SK-N-SH (cell line): ENCODE results near the gene OR2H1. TPM values are rescaled to one million over a fixed set of nuclear protein-coding genes. Genes with fewer than 3 reads are reported as not detected.

Experiments
- CTCF ChIA-PET: fragments of 300-600, 350-600 bp; formaldehyde crosslinking; extraction: SDS; loops from one replicate; lab custom pipeline; 2021; lab: Yijun Ruan, JAX
- POLR2A ChIA-PET: fragments of 350-600 bp; sonication (Branson Sonifier 250); formaldehyde crosslinking; extraction: SDS; loops from one replicate; lab custom pipeline; 2020; ENCODE audit warnings: antibody characterized with exemption, inconsistent platforms; lab: Yijun Ruan, JAX
- DNase-seq: peaks from one replicate; pipeline ENCODE4 v3.0.0; 2012
- H2AFZ ChIP-seq: fragments of 200-600 bp; sonication (generic); 2 replicates; pipeline ENCODE4 v1.8.1; 2016; ENCODE audit warnings: antibody characterized with exemption, mild to moderate bottlenecking, low read depth
- H3F3A ChIP-seq: fragments of 200-600 bp; sonication (generic); replicated peaks from 2 replicates; pipeline ENCODE3; 2016; ENCODE audit warnings: antibody characterized with exemption, mild to moderate bottlenecking; ENCODE audit not compliant: insufficient read depth
- H3K27ac ChIP-seq, 2 experiments: fragments of 200-500 bp in 1 of 2; fragments of 200-600 bp in 1 of 2; sonication (Bioruptor generic) in 1 of 2; sonication (generic), shearing (Covaris generic) in 1 of 2; 2 replicates each; pipeline versions ENCODE4 v1.5.1 to v1.6.1; 2014 to 2016; ENCODE audit warnings: low read depth in 2 of 2, inconsistent platforms in 1 of 2, low read length in 1 of 2, mild to moderate bottlenecking in 1 of 2, mixed read lengths in 1 of 2
- H3K27me3 ChIP-seq: fragments of 200-600 bp; sonication (generic), shearing (Covaris generic); 2 replicates; pipeline ENCODE4 v1.6.1; 2016; ENCODE audit warnings: mixed run types; ENCODE audit not compliant: insufficient read depth
- H3K36me3 ChIP-seq, 2 experiments: fragments of 200-500 bp in 1 of 2; fragments of 200-600 bp in 1 of 2; sonication (Bioruptor generic) in 1 of 2; sonication (generic) in 1 of 2; replicated peaks in 1 of 2; 2 replicates each; pipeline versions ENCODE3 to v1.5.1; 2014 to 2016; ENCODE audit warnings: low read length in 1 of 2, mild to moderate bottlenecking in 1 of 2; ENCODE audit not compliant: insufficient read depth in 2 of 2, control insufficient read depth in 1 of 2
- H3K4me1 ChIP-seq, 2 experiments: fragments of 200-500 bp in 1 of 2; fragments of 200-600 bp in 1 of 2; sonication (Bioruptor generic) in 1 of 2; sonication (generic), shearing (Covaris generic) in 1 of 2; 2 replicates each; pipeline versions ENCODE4 v1.5.1 to v1.6.1; 2014 to 2016; ENCODE audit warnings: low read depth in 1 of 2, low read length in 1 of 2, mixed run types in 1 of 2; ENCODE audit not compliant: insufficient read depth in 2 of 2, control insufficient read depth in 1 of 2
- H3K4me2 ChIP-seq: fragments of 200-600 bp; sonication (generic), shearing (Covaris generic); 2 replicates; pipeline ENCODE4 v1.6.1; 2017; ENCODE audit warnings: mixed run types
- H3K4me3 ChIP-seq, 2 experiments: fragments of 200-500 bp in 1 of 2; fragments of 200-600 bp in 1 of 2; sonication (Bioruptor generic) in 1 of 2; sonication (generic), shearing (Covaris generic) in 1 of 2; 2 replicates each; pipeline versions ENCODE4 v1.5.1 to v1.8.1; 2014 to 2016; ENCODE audit warnings: low read depth in 2 of 2, inconsistent platforms in 1 of 2, low read length in 1 of 2, mild to moderate bottlenecking in 1 of 2, mixed read lengths in 1 of 2, moderate library complexity in 1 of 2
- H3K79me2 ChIP-seq: fragments of 200-600 bp; sonication (generic); 2 replicates; pipeline ENCODE4 v1.8.1; 2017; ENCODE audit warnings: mild to moderate bottlenecking; ENCODE audit not compliant: insufficient read depth
- H3K9ac ChIP-seq: fragments of 200-600 bp; sonication (generic); 2 replicates; pipeline ENCODE4 v1.6.1; 2017; ENCODE audit warnings: mixed run types
- H3K9me2 ChIP-seq: fragments of 200-600 bp; sonication (generic); 2 replicates; pipeline ENCODE4 v1.6.1; 2017; ENCODE audit warnings: mixed run types
- H3K9me3 ChIP-seq: fragments of 200-600 bp; sonication (generic); 2 replicates; pipeline ENCODE4 v1.6.1; 2017; ENCODE audit warnings: mixed run types, mild to moderate bottlenecking, moderate library complexity
- H4K20me1 ChIP-seq: fragments of 200-600 bp; sonication (generic); 2 replicates; pipeline ENCODE4 v1.6.1; 2017; ENCODE audit warnings: mild to moderate bottlenecking, mixed run types; ENCODE audit not compliant: insufficient read depth
- ELF1 ChIP-seq: IDR thresholded peaks from 2 replicates; pipeline ENCODE4 v1.4.0; 2012
- FOXM1 ChIP-seq: IDR thresholded peaks from 2 replicates; pipeline ENCODE4 v1.4.0; 2012; ENCODE audit warnings: low read depth, mild to moderate bottlenecking
- GABPA ChIP-seq: IDR thresholded peaks from 2 replicates; pipeline ENCODE4 v1.4.0; 2012; ENCODE audit warnings: low read depth, mild to moderate bottlenecking
- MEF2A ChIP-seq: IDR thresholded peaks from 2 replicates; pipeline ENCODE4 v1.4.0; 2012; ENCODE audit warnings: low read depth, borderline replicate concordance
- MXI1 ChIP-seq: IDR thresholded peaks from 2 replicates; pipeline ENCODE4 v1.6.1; 2012; ENCODE audit warnings: mild to moderate bottlenecking, low read depth, low read length, improper control_type of control experiment
- NFIC ChIP-seq: IDR thresholded peaks from 2 replicates; pipeline ENCODE4 v1.4.0; 2012; ENCODE audit warnings: borderline replicate concordance
- NRF1 ChIP-seq: IDR thresholded peaks from 2 replicates; pipeline ENCODE4 v1.6.1; 2012; ENCODE audit warnings: low read depth, mild to moderate bottlenecking, low read length
- RCOR1 ChIP-seq: fragments of 150-350 bp; IDR thresholded peaks from 2 replicates; pipeline ENCODE4 v1.6.1; 2017; ENCODE audit warnings: antibody characterized with exemption, low read length
- RXRA ChIP-seq: IDR thresholded peaks from 2 replicates; pipeline ENCODE4 v1.4.0; 2012; ENCODE audit warnings: low read depth, mild to moderate bottlenecking, borderline replicate concordance
- SIN3A ChIP-seq: IDR thresholded peaks from 2 replicates; pipeline ENCODE4 v1.6.1; 2012; ENCODE audit warnings: low read depth, mild to moderate bottlenecking, low read length, moderate library complexity, borderline replicate concordance
- SMC3 ChIP-seq: IDR thresholded peaks from 2 replicates; pipeline ENCODE4 v1.6.1; 2012; ENCODE audit warnings: low read depth, low read length, improper control_type of control experiment
- TAF1 ChIP-seq: IDR thresholded peaks from 2 replicates; pipeline ENCODE4 v1.6.1; 2012; ENCODE audit warnings: low read depth, mild to moderate bottlenecking, low read length, moderate library complexity, borderline replicate concordance
- TEAD4 ChIP-seq: IDR thresholded peaks from 2 replicates; pipeline ENCODE4 v1.4.0; 2012; ENCODE audit warnings: mild to moderate bottlenecking, borderline replicate concordance; ENCODE audit not compliant: insufficient read depth
- WGBS: methylation state at CpG from one replicate; pipeline ENCODE4 v1.1.6; 2017; ENCODE audit warnings: low lambda C conversion rate; 5-methylcytosine and 5-hydroxymethylcytosine counted together
- polyA plus RNA-seq, 3 experiments: library from polyadenylated mRNA; depleted of rRNA; stranded (reverse); fragments of >200 nt; gene quantifications; 2 replicates each; pipeline ENCODE4 v1.2.3, GENCODE V29; 2012
- TF ChIP-seq, protein P1 (sequence below): IDR thresholded peaks from 2 replicates; pipeline ENCODE4; 2012
- TF ChIP-seq, protein P2 (sequence below): IDR thresholded peaks from 2 replicates; pipeline ENCODE4 v1.4.0; 2012; ENCODE audit warnings: low read depth, borderline replicate concordance
- TF ChIP-seq, protein P3 (sequence below): IDR thresholded peaks from 2 replicates; pipeline ENCODE4 v1.4.0; 2012; ENCODE audit warnings: low read depth
- TF ChIP-seq, protein P4 (sequence below): fragments of 150-350 bp; IDR thresholded peaks from 2 replicates; pipeline ENCODE4 v1.6.1; 2017; ENCODE audit warnings: antibody characterized with exemption, low read length, low read depth, borderline replicate concordance
- TF ChIP-seq, protein P5 (sequence below): fragments of 200-600 bp; sonication (generic); IDR thresholded peaks from 2 replicates; pipeline ENCODE4 v1.6.1; 2017; ENCODE audit warnings: antibody characterized with exemption, mild to moderate bottlenecking, moderate library complexity
- TF ChIP-seq, protein P6 (sequence below): fragments of 150-350 bp; IDR thresholded peaks from 2 replicates; pipeline ENCODE4 v1.6.1; 2016; ENCODE audit warnings: mild to moderate bottlenecking, low read depth, low read length

OR2H1 gene
- polyA plus RNA-seq, 1 of the 3 experiments (the other 2 are of a cell fraction), result not detected

DNA sequence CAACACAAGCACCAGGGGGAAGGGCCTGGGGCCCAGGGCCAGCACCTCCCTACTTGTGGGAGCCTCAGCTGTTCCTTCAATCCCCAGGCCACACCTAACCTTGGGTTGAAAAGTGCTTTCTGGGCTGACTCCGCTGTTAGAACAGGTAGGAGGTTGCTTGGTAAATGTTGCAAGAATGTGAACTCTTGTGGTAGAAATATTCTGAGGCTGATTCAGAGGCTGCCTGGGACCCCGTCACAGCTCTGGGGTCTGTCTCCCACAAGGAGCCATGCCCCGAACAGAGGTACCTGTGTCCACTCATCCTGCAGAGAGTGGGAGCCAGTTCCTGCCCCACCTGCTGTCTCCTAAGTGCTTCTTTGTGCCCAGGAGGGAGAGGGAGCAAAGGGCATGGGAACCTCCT lies 45.2 kb downstream of the OR2H1 start:
- 0% methylated on average over 3 of the region's 3 CpGs for WGBS
- POLR2A ChIA-PET, result no interaction called here
- Histone ChIP-seq H3K36me3 (no peaks in the 10 kb centered on the region), H3F3A (no peaks in the 10 kb centered on the region), H3K9me2 (no peaks in the 10 kb centered on the region), H3K9ac (no peak overlapping the region)
- TF ChIP-seq RXRA, result no peak
- TF ChIP-seq SIN3A, result no peak
- TF ChIP-seq, all 33 proteins: peak for 0
- H3K27me3 ChIP-seq, result peaks cover 42% of the 10 kb centered on the region
- no peak overlapping the region for H3K4me3 ChIP-seq
- peak overlapping the region in 1 of 2 experiments; percentile 52; a peak in 1 of 4 replicates for H3K27ac ChIP-seq
- no peaks in the 10 kb centered on the region for H3K9me3 ChIP-seq
- H3K4me2 ChIP-seq, result peak overlapping the region; percentile 8; the same call in 1 of the 2 replicates
- DNase-seq, result no peak
- no peaks in the 10 kb centered on the region for H3K79me2 ChIP-seq
- H2AFZ ChIP-seq, result no peak overlapping the region
- H4K20me1 ChIP-seq, result no peaks in the 10 kb centered on the region
- H3K4me1 ChIP-seq, result 0 out of 4 replicates have a peak, but pooled peaks cover 0 to 7% of the 10 kb centered on the region in 2 experiments
- CTCF ChIA-PET, result no interaction called here

DNA sequence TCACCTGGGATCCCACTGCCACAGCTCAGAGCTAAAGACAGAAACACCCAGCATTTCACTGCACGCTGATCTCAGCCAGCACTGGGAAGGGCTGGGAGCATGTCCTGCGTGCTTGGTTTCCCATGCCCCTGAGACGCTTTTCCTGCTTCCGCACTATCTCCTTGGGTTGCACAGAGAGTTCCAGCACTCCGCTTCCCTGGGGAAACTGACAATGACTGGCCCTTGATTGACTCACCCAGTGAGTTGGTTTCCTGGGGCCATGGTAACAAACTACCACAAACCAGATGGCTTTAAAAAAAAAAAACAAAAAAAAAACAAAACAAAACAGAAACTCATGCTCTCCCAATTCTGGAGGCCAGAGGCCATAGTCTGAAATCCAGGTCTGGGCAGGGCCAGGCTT lies 45.6 kb downstream of the OR2H1 start:
- Histone ChIP-seq H3K4me2 (peak overlapping the region; percentile 8; the same call in 1 of the 2 replicates), H3K4me1 (0 out of 4 replicates have a peak, but pooled peaks cover 0 to 7% of the 10 kb centered on the region in 2 experiments), H3K27me3 (peaks cover 40% of the 10 kb centered on the region), H3K79me2 (no peaks in the 10 kb centered on the region), H3F3A (no peaks in the 10 kb centered on the region), H3K36me3 (no peaks in the 10 kb centered on the region), H3K9me2 (no peaks in the 10 kb centered on the region), H3K27ac (peak overlapping the region in 1 of 2 experiments; percentile 52; a peak in 2 of 4 replicates), H3K9me3 (no peaks in the 10 kb centered on the region), H2AFZ (no peak overlapping the region; the same call in 1 of the 2 replicates), H3K4me3 (no peak overlapping the region), H3K9ac (no peak overlapping the region), H4K20me1 (no peaks in the 10 kb centered on the region)
- WGBS, result 8% methylated on average over 4 of the region's 5 CpGs
- POLR2A ChIA-PET, result no interaction called here
- CTCF ChIA-PET, result no interaction called here
- TF ChIP-seq NRF1 (no peak), GABPA (no peak), ELF1 (no peak), TAF1 (no peak), MEF2A (no peak), RCOR1 (no peak), SMC3 (no peak), NFIC (no peak), FOXM1 (no peak), TEAD4 (no peak), RXRA (no peak), MXI1 (no peak)
- TF ChIP-seq, protein P1, sequence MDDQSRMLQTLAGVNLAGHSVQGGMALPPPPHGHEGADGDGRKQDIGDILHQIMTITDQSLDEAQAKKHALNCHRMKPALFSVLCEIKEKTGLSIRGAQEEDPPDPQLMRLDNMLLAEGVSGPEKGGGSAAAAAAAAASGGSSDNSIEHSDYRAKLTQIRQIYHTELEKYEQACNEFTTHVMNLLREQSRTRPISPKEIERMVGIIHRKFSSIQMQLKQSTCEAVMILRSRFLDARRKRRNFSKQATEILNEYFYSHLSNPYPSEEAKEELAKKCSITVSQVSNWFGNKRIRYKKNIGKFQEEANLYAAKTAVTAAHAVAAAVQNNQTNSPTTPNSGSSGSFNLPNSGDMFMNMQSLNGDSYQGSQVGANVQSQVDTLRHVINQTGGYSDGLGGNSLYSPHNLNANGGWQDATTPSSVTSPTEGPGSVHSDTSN, result no peak
- TF ChIP-seq, protein P2, sequence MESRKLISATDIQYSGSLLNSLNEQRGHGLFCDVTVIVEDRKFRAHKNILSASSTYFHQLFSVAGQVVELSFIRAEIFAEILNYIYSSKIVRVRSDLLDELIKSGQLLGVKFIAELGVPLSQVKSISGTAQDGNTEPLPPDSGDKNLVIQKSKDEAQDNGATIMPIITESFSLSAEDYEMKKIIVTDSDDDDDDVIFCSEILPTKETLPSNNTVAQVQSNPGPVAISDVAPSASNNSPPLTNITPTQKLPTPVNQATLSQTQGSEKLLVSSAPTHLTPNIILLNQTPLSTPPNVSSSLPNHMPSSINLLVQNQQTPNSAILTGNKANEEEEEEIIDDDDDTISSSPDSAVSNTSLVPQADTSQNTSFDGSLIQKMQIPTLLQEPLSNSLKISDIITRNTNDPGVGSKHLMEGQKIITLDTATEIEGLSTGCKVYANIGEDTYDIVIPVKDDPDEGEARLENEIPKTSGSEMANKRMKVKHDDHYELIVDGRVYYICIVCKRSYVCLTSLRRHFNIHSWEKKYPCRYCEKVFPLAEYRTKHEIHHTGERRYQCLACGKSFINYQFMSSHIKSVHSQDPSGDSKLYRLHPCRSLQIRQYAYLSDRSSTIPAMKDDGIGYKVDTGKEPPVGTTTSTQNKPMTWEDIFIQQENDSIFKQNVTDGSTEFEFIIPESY, result no peak
- TF ChIP-seq, protein P3, sequence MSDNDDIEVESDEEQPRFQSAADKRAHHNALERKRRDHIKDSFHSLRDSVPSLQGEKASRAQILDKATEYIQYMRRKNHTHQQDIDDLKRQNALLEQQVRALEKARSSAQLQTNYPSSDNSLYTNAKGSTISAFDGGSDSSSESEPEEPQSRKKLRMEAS, result no peak
- TF ChIP-seq, protein P4, sequence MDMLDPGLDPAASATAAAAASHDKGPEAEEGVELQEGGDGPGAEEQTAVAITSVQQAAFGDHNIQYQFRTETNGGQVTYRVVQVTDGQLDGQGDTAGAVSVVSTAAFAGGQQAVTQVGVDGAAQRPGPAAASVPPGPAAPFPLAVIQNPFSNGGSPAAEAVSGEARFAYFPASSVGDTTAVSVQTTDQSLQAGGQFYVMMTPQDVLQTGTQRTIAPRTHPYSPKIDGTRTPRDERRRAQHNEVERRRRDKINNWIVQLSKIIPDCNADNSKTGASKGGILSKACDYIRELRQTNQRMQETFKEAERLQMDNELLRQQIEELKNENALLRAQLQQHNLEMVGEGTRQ, result no peak
- TF ChIP-seq, protein P5, sequence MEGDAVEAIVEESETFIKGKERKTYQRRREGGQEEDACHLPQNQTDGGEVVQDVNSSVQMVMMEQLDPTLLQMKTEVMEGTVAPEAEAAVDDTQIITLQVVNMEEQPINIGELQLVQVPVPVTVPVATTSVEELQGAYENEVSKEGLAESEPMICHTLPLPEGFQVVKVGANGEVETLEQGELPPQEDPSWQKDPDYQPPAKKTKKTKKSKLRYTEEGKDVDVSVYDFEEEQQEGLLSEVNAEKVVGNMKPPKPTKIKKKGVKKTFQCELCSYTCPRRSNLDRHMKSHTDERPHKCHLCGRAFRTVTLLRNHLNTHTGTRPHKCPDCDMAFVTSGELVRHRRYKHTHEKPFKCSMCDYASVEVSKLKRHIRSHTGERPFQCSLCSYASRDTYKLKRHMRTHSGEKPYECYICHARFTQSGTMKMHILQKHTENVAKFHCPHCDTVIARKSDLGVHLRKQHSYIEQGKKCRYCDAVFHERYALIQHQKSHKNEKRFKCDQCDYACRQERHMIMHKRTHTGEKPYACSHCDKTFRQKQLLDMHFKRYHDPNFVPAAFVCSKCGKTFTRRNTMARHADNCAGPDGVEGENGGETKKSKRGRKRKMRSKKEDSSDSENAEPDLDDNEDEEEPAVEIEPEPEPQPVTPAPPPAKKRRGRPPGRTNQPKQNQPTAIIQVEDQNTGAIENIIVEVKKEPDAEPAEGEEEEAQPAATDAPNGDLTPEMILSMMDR, result no peak
- TF ChIP-seq, protein P6, sequence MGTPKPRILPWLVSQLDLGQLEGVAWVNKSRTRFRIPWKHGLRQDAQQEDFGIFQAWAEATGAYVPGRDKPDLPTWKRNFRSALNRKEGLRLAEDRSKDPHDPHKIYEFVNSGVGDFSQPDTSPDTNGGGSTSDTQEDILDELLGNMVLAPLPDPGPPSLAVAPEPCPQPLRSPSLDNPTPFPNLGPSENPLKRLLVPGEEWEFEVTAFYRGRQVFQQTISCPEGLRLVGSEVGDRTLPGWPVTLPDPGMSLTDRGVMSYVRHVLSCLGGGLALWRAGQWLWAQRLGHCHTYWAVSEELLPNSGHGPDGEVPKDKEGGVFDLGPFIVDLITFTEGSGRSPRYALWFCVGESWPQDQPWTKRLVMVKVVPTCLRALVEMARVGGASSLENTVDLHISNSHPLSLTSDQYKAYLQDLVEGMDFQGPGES, result no peak
- no peak for DNase-seq
